Smooth muscle cell (in vitro differentiated cells): ENCODE measurements around the gene AOAH. TPM values are rescaled to one million over a fixed set of nuclear protein-coding genes. Genes with fewer than 3 reads are reported as not detected.

ENCODE experiments used
- DNase-seq: peaks from one replicate; lab custom pipeline; 2025; ENCODE audit not compliant: unreplicated experiment; lab: John Stamatoyannopoulos, UW
- H2AFZ ChIP-seq: fragments of 200-600 bp; sonication (generic); 2 replicates; pipeline ENCODE4 v1.6.0; 2016; ENCODE audit warnings: antibody characterized with exemption, low read depth, mild to moderate bottlenecking
- H3F3A ChIP-seq: fragments of 200-600 bp; sonication (generic); 2 replicates; pipeline ENCODE4 v1.6.0; 2017; ENCODE audit warnings: antibody characterized with exemption, low read depth
- H3K27ac ChIP-seq: fragments of 200-600 bp; sonication (generic); 2 replicates; pipeline ENCODE4 v1.5.1; 2016; ENCODE audit warnings: low read depth, mild to moderate bottlenecking
- H3K27me3 ChIP-seq: fragments of 200-600 bp; sonication (generic); 2 replicates; pipeline ENCODE4 v1.6.1; 2016; ENCODE audit warnings: low read depth, mild to moderate bottlenecking
- H3K36me3 ChIP-seq: fragments of 200-600 bp; sonication (generic); 2 replicates; pipeline ENCODE4 v1.5.1; 2016; ENCODE audit warnings: low read depth
- H3K4me1 ChIP-seq: fragments of 200-600 bp; sonication (generic); 2 replicates; pipeline ENCODE4 v1.5.1; 2016; ENCODE audit warnings: low read depth
- H3K4me2 ChIP-seq: fragments of 200-600 bp; sonication (generic); 2 replicates; pipeline ENCODE4 v1.6.0; 2016; ENCODE audit warnings: mild to moderate bottlenecking
- H3K4me3 ChIP-seq: fragments of 200-600 bp; sonication (generic); 2 replicates; pipeline ENCODE4 v1.5.1; 2016; ENCODE audit warnings: mild to moderate bottlenecking
- H3K79me2 ChIP-seq: fragments of 200-600 bp; sonication (generic); 2 replicates; pipeline ENCODE4 v1.6.0; 2016; ENCODE audit warnings: low read depth, mild to moderate bottlenecking
- H3K9ac ChIP-seq: fragments of 200-600 bp; sonication (generic); 2 replicates; pipeline ENCODE4 v1.6.0; 2016; ENCODE audit warnings: low read depth
- H3K9me3 ChIP-seq: fragments of 200-600 bp; sonication (generic); replicated peaks from 2 replicates; pipeline ENCODE4 v1.5.1; 2016; ENCODE audit warnings: low read depth
- H4K20me1 ChIP-seq: fragments of 200-600 bp; sonication (generic); 2 replicates; pipeline ENCODE4 v1.6.0; 2016; ENCODE audit warnings: low read depth
- CTCF ChIP-seq: fragments of 200-600 bp; sonication (generic); IDR thresholded peaks from 2 replicates; pipeline ENCODE4 v1.5.1; 2017; ENCODE audit warnings: borderline replicate concordance, mild to moderate bottlenecking, antibody characterized with exemption; ENCODE audit not compliant: insufficient read depth, poor library complexity, severe bottlenecking
- WGBS: methylation state at CpG from one replicate; pipeline ENCODE4 v1.1.7; 2016; ENCODE audit warnings: low lambda C conversion rate; 5-methylcytosine and 5-hydroxymethylcytosine counted together
- polyA plus RNA-seq: library from polyadenylated mRNA; unstranded; fragments of >200 nt; fragmentation: Nextera tagmentation; extraction: Ambion mirVana; gene quantifications from 2 replicates; pipeline ENCODE4 v1.2.1, GENCODE V29; 2016
- total RNA-seq: library from RNA; depleted of rRNA; stranded (reverse); fragments of >200 nt; gene quantifications from 2 replicates; pipeline ENCODE4 v1.2.3, GENCODE V29; 2014

AOAH gene
- total and polyA plus RNA-seq, 2 experiments from 2014 or later: not detected

- Histone ChIP-seq H3K4me3 (no peak overlapping the region), H3K9ac (no peak overlapping the region), H2AFZ (no peak overlapping the region), H3K79me2 (no peaks in the 10 kb centered on the region), H4K20me1 (no peaks in the 10 kb centered on the region), H3K27me3 (peaks cover 7% of the 10 kb centered on the region), H3F3A (no peaks in the 10 kb centered on the region), H3K27ac (no peak overlapping the region), H3K4me2 (no peak overlapping the region), H3K4me1 (no peaks in the 10 kb centered on the region), H3K9me3 (no peaks in the 10 kb centered on the region), H3K36me3 (no peaks in the 10 kb centered on the region)
- WGBS: 94% methylated on average over 8 of the region's 8 CpGs
- DNase-seq: no peak
- TF ChIP-seq CTCF: no peak
These were observed 84.5 kb downstream of the AOAH start for GRCh38 chr7:36639826-36640225.

- H3K4me3 ChIP-seq: no peak overlapping the region
- peaks cover 7% of the 10 kb centered on the region for H3K27me3 ChIP-seq
- H4K20me1 ChIP-seq: no peaks in the 10 kb centered on the region
- WGBS: 99% methylated on average over 3 of the region's 3 CpGs
- H3K36me3 ChIP-seq: no peaks in the 10 kb centered on the region
- H3K4me2 ChIP-seq: no peak overlapping the region
- no peak overlapping the region for H3K9ac ChIP-seq
- no peaks in the 10 kb centered on the region for H3K79me2 ChIP-seq
- H3K4me1 ChIP-seq: no peaks in the 10 kb centered on the region
- H3K27ac ChIP-seq: no peak overlapping the region
- no peak for DNase-seq
- H2AFZ ChIP-seq: no peak overlapping the region
- H3F3A ChIP-seq: no peaks in the 10 kb centered on the region
- H3K9me3 ChIP-seq: no peaks in the 10 kb centered on the region
- TF ChIP-seq CTCF: no peak
These were observed 85.6 kb downstream of the AOAH start for GRCh38 chr7:36638586-36639263.

GRCh38 chr7:36638140-36638539 lies 86.2 kb downstream of the AOAH start:
- Histone ChIP-seq H3K4me2 (no peak overlapping the region), H3K36me3 (no peaks in the 10 kb centered on the region), H3K79me2 (no peaks in the 10 kb centered on the region), H3K9me3 (no peaks in the 10 kb centered on the region), H3K27me3 (peaks cover 10% of the 10 kb centered on the region), H4K20me1 (no peaks in the 10 kb centered on the region), H3K9ac (no peak overlapping the region), H3K27ac (no peak overlapping the region), H3K4me3 (no peak overlapping the region), H3F3A (no peaks in the 10 kb centered on the region), H3K4me1 (no peaks in the 10 kb centered on the region), H2AFZ (no peak overlapping the region)
- DNase-seq: no peak
- TF ChIP-seq CTCF: no peak
- 91% methylated on average over 5 of the region's 5 CpGs for WGBS

GRCh38 chr7:36637417-36637816 lies 86.9 kb downstream of the AOAH start:
- no peak overlapping the region for H3K4me3 ChIP-seq
- WGBS: 83% methylated on average over 4 of the region's 4 CpGs
- no peaks in the 10 kb centered on the region for H3K4me1 ChIP-seq
- H3K9me3 ChIP-seq: no peaks in the 10 kb centered on the region
- peaks cover 17% of the 10 kb centered on the region for H3K27me3 ChIP-seq
- no peaks in the 10 kb centered on the region for H3K79me2 ChIP-seq
- DNase-seq: no peak
- H2AFZ ChIP-seq: no peak overlapping the region
- no peak overlapping the region for H3K27ac ChIP-seq
- no peak overlapping the region for H3K9ac ChIP-seq
- H4K20me1 ChIP-seq: no peaks in the 10 kb centered on the region
- H3K4me2 ChIP-seq: no peak overlapping the region
- H3K36me3 ChIP-seq: no peaks in the 10 kb centered on the region
- no peaks in the 10 kb centered on the region for H3F3A ChIP-seq
- no peak for TF ChIP-seq CTCF
